Measurements from ENCODE around the gene LMNTD1. TPM values are rescaled to one million over a fixed set of nuclear protein-coding genes. Genes with fewer than 3 reads are reported as not detected.

Gene LMNTD1
- total RNA-seq, 4 donors from 2014 or later: not detected

GRCh38 chr12:25533150-25533549 is 19.9 kb downstream of the LMNTD1 start:
- Histone ChIP-seq H3K9me3 (no peaks in the 10 kb centered on the region), H3K4me3 (no peak overlapping the region), H3K4me1 (no peaks in the 10 kb centered on the region), H3K27ac (no peak overlapping the region), H3K27me3 (no peaks in the 10 kb centered on the region), H3K36me3 (no peaks in the 10 kb centered on the region)
- WGBS, 2 donors (ENCODE audit: low coverage in 1 of 2): 89 to 100% methylated on average over 1 of the region's 1 CpG
- no peak for TF ChIP-seq POLR2A (IDR thresholded peaks at IDR 0.05)
- TF ChIP-seq CTCF (IDR thresholded peaks at IDR 0.05): no peak
- TF ChIP-seq EP300 (IDR thresholded peaks at IDR 0.05; ENCODE audit: low read depth): no peak
- no peak for TF ChIP-seq POLR2AphosphoS5 (IDR thresholded peaks at IDR 0.05)
- DNase-seq: no peak
- intact Hi-C loops (cut with DNase I; ENCODE audit: low total_unique reads) (no loop called here), in situ Hi-C loops (cut with MboI; ENCODE audit: low pct_ligation_motif_present in 1 of 4, low pct_unique_long_range_greater_than_20kb in 1 of 4, low sequenced_read_pairs in 3 of 4) (no loop called here)

GRCh38 chr12:25531502-25532052 is 21.5 kb downstream of the LMNTD1 start:
- intact Hi-C loops (cut with DNase I; ENCODE audit: low total_unique reads): no loop called here

GRCh38 chr12:25529738-25530137 is 23.3 kb downstream of the LMNTD1 start:
- Histone ChIP-seq H3K4me1 (no peaks in the 10 kb centered on the region), H3K4me3 (no peak overlapping the region), H3K9me3 (no peaks in the 10 kb centered on the region), H3K27me3 (no peaks in the 10 kb centered on the region), H3K27ac (no peak overlapping the region), H3K36me3 (no peaks in the 10 kb centered on the region)
- intact Hi-C loops (cut with DNase I; ENCODE audit: low total_unique reads) (no loop called here), in situ Hi-C loops (cut with MboI; ENCODE audit: low pct_ligation_motif_present in 1 of 4, low pct_unique_long_range_greater_than_20kb in 1 of 4, low sequenced_read_pairs in 3 of 4) (no loop called here)
- DNase-seq: no peak
- no peak for TF ChIP-seq POLR2AphosphoS5 (IDR thresholded peaks at IDR 0.05)
- no peak for TF ChIP-seq CTCF (IDR thresholded peaks at IDR 0.05)
- TF ChIP-seq EP300 (IDR thresholded peaks at IDR 0.05; ENCODE audit: low read depth): no peak
- TF ChIP-seq POLR2A (IDR thresholded peaks at IDR 0.05): no peak

More at GRCh38 chr12:25531502-25532052, 21.5 kb downstream of the LMNTD1 start:
- Histone ChIP-seq H3K4me3 (no peak overlapping the region), H3K36me3 (no peaks in the 10 kb centered on the region), H3K27ac (no peak overlapping the region), H3K9me3 (no peaks in the 10 kb centered on the region), H3K27me3 (no peaks in the 10 kb centered on the region), H3K4me1 (no peaks in the 10 kb centered on the region)
- 42 to 49% methylated on average over 2 of the region's 2 CpGs for WGBS, 2 donors (ENCODE audit: low coverage in 1 of 2)
- no peak for TF ChIP-seq EP300 (IDR thresholded peaks at IDR 0.05; ENCODE audit: low read depth)
- TF ChIP-seq CTCF (IDR thresholded peaks at IDR 0.05): no peak
- TF ChIP-seq POLR2A (IDR thresholded peaks at IDR 0.05): no peak
- no peak for TF ChIP-seq POLR2AphosphoS5 (IDR thresholded peaks at IDR 0.05)
- DNase-seq: no peak
- in situ Hi-C loops (cut with MboI; ENCODE audit: low pct_ligation_motif_present in 1 of 4, low pct_unique_long_range_greater_than_20kb in 1 of 4, low sequenced_read_pairs in 3 of 4): no loop called here

- H3K4me3 ChIP-seq: no peak overlapping the region
- in situ Hi-C loops (cut with MboI; ENCODE audit: low pct_ligation_motif_present in 1 of 4, low pct_unique_long_range_greater_than_20kb in 1 of 4, low sequenced_read_pairs in 3 of 4) (no loop called here), intact Hi-C loops (cut with DNase I; ENCODE audit: low total_unique reads) (no loop called here)
- no peaks in the 10 kb centered on the region for H3K27me3 ChIP-seq
- H3K27ac ChIP-seq: no peak overlapping the region
- no peaks in the 10 kb centered on the region for H3K4me1 ChIP-seq
- DNase-seq: no peak
- WGBS, 2 donors (ENCODE audit: low coverage in 1 of 2): 66 to 89% methylated on average over 3 of the region's 3 CpGs
- no peaks in the 10 kb centered on the region for H3K9me3 ChIP-seq
- TF ChIP-seq EP300 (IDR thresholded peaks at IDR 0.05; ENCODE audit: low read depth): no peak
- no peak for TF ChIP-seq CTCF (IDR thresholded peaks at IDR 0.05)
- TF ChIP-seq POLR2AphosphoS5 (IDR thresholded peaks at IDR 0.05): no peak
- TF ChIP-seq POLR2A (IDR thresholded peaks at IDR 0.05): no peak
- H3K36me3 ChIP-seq: no peaks in the 10 kb centered on the region
Measured at GRCh38 chr12:25526778-25527177, 26.3 kb downstream of the LMNTD1 start.

Measured in transverse colon (tissue), 4 donors.